Neural cell (in vitro differentiated cells): ENCODE data around the gene IGFBP7.

Experiments used
- CTCF ChIP-seq: fragments of 450-650 bp; IDR thresholded peaks from 2 replicates; pipeline ENCODE4 v1.5.1; 2014; ENCODE audit warnings: antibody characterized with exemption, mild to moderate bottlenecking, moderate library complexity; ENCODE audit not compliant: poor library complexity, severe bottlenecking
- EP300 ChIP-seq: fragments of 450-650 bp; conservative IDR thresholded peaks from 2 replicates; pipeline ENCODE4 v1.6.1; 2014; ENCODE audit warnings: antibody characterized with exemption, mild to moderate bottlenecking, moderate library complexity; ENCODE audit not compliant: poor library complexity, severe bottlenecking
- EZH2 ChIP-seq: fragments of 200-600, 300-800 bp; shearing (Covaris generic), sonication (generic); IDR thresholded peaks from 2 replicates; pipeline ENCODE4 v1.6.1; 2014; ENCODE audit warnings: antibody characterized with exemption, low read length, borderline replicate concordance, mild to moderate bottlenecking; ENCODE audit not compliant: insufficient read depth, poor library complexity, severe bottlenecking
- POLR2AphosphoS5 ChIP-seq: IDR thresholded peaks from 2 replicates; pipeline ENCODE4 v1.6.1; 2012
- TAF1 ChIP-seq: IDR thresholded peaks from 2 replicates; pipeline ENCODE4 v1.6.1; 2012; ENCODE audit warnings: low read depth
- TF ChIP-seq, protein P1 (sequence below): IDR thresholded peaks from 2 replicates; pipeline ENCODE4 v1.6.1; 2012; ENCODE audit warnings: borderline replicate concordance

DNA sequence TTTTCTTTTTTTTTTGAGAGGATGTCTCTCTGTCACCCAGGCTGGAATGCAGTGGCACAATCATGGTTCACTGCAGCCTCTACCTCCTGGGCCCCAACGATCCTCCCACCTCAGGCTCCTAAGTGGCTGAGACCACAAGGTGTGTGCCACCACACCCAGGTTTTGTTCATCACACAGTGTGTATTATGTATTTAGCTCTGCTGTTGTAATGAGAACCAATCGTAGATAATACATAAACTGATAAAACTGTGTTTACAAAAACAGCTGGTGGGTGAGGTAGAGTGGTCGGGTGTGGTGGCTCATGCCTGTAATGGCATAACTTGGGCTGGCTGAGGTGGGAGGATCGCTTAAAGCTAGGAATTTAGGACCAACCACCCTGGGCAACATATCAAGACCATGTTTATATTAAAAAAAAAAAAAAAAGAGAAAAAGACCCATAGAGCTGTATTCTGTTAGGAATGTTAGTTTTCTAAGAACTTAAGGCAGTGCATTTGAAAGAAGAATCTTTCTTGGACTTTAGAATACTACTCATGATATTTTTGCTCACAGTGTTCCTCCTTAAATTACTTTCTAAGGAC lies 96.6 kb downstream of the IGFBP7 start:
- no peak for TF ChIP-seq CTCF
- TF ChIP-seq TAF1: no peak
- TF ChIP-seq, protein P1, sequence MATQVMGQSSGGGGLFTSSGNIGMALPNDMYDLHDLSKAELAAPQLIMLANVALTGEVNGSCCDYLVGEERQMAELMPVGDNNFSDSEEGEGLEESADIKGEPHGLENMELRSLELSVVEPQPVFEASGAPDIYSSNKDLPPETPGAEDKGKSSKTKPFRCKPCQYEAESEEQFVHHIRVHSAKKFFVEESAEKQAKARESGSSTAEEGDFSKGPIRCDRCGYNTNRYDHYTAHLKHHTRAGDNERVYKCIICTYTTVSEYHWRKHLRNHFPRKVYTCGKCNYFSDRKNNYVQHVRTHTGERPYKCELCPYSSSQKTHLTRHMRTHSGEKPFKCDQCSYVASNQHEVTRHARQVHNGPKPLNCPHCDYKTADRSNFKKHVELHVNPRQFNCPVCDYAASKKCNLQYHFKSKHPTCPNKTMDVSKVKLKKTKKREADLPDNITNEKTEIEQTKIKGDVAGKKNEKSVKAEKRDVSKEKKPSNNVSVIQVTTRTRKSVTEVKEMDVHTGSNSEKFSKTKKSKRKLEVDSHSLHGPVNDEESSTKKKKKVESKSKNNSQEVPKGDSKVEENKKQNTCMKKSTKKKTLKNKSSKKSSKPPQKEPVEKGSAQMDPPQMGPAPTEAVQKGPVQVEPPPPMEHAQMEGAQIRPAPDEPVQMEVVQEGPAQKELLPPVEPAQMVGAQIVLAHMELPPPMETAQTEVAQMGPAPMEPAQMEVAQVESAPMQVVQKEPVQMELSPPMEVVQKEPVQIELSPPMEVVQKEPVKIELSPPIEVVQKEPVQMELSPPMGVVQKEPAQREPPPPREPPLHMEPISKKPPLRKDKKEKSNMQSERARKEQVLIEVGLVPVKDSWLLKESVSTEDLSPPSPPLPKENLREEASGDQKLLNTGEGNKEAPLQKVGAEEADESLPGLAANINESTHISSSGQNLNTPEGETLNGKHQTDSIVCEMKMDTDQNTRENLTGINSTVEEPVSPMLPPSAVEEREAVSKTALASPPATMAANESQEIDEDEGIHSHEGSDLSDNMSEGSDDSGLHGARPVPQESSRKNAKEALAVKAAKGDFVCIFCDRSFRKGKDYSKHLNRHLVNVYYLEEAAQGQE: no peak
- TF ChIP-seq EP300: no peak
- TF ChIP-seq POLR2AphosphoS5: no peak
- no peak for TF ChIP-seq EZH2
